GM18526 (cell line): ENCODE measurements around the gene OR6Q1.

ENCODE experiments used
- POLR2A ChIP-seq: IDR thresholded peaks from 3 replicates; pipeline ENCODE4 v1.6.1; 2011; ENCODE audit not compliant: insufficient read length; ENCODE audit errors: extremely low read depth

The OR6Q1 gene

GRCh38 chr11:58030653-58031052 lies at the start of gene OR6Q1:
OR6Q1 (plus strand) TSS chr11:58030953; CDS start chr11:58030953, 0 bp downstream.
- TF ChIP-seq POLR2A, result no peak

GRCh38 chr11:57981536-57981935 lies 49.2 kb upstream of the OR6Q1 start:
- no peak for TF ChIP-seq POLR2A

- no peak for TF ChIP-seq POLR2A
These were observed 48.0 kb upstream of the OR6Q1 start for GRCh38 chr11:57982776-57983175.

- TF ChIP-seq POLR2A, result no peak
These were observed 47.6 kb upstream of the OR6Q1 start for GRCh38 chr11:57983191-57983590.

- no peak for TF ChIP-seq POLR2A
These were observed 30.1 kb upstream of the OR6Q1 start for GRCh38 chr11:58000699-58001098.

GRCh38 chr11:58003036-58003435 lies 27.7 kb upstream of the OR6Q1 start:
- TF ChIP-seq POLR2A, result no peak

- no peak for TF ChIP-seq POLR2A
These were observed 27.2 kb upstream of the OR6Q1 start for GRCh38 chr11:58003591-58003990.

GRCh38 chr11:58004664-58005063 lies 26.1 kb upstream of the OR6Q1 start:
- no peak for TF ChIP-seq POLR2A

GRCh38 chr11:58006940-58007339 lies 23.8 kb upstream of the OR6Q1 start:
- no peak for TF ChIP-seq POLR2A

- TF ChIP-seq POLR2A, result no peak
These were observed 19.0 kb upstream of the OR6Q1 start for GRCh38 chr11:58011771-58012170.

- no peak for TF ChIP-seq POLR2A
These were observed 7.3 kb upstream of the OR6Q1 start, which contains the start of gene OR9Q1 for GRCh38 chr11:58023435-58023931. OR9Q1 (plus strand) TSS chr11:58023881; CDS start chr11:58179445, 155,564 bp downstream.

- TF ChIP-seq POLR2A, result no peak
These were observed 6.1 kb upstream of the OR6Q1 start for GRCh38 chr11:58024601-58025091.

GRCh38 chr11:58027341-58027740 lies 3.4 kb upstream of the OR6Q1 start:
- no peak for TF ChIP-seq POLR2A

- no peak for TF ChIP-seq POLR2A
These were observed 1.9 kb upstream of the OR6Q1 start for GRCh38 chr11:58028687-58029411.

- no peak for TF ChIP-seq POLR2A
These were observed 3.7 kb downstream of the OR6Q1 start for GRCh38 chr11:58034471-58034870.

- TF ChIP-seq POLR2A, result no peak
These were observed 8.8 kb downstream of the OR6Q1 start for GRCh38 chr11:58039589-58039988.

- TF ChIP-seq POLR2A, result no peak
These were observed 12.6 kb downstream of the OR6Q1 start for GRCh38 chr11:58043379-58043778.
